ENCODE measurements around the gene UQCRQ.
"Not testable (repeated sequence)": the region's sequence is repeated elsewhere in the genome, so short reads cannot be mapped to it uniquely, and the experiment has no call there.

The UQCRQ gene

GRCh38 chr5:132832612-132833011 lies 33.8 kb upstream of the UQCRQ start:
- DNase-seq (ENCODE audit: low read depth in 2 of 3, low spot score in 2 of 3), result no peak

- no peak for DNase-seq (ENCODE audit: low read depth in 2 of 3, low spot score in 2 of 3)
Measured at GRCh38 chr5:132834057-132834456, 32.4 kb upstream of the UQCRQ start.

GRCh38 chr5:132836852-132837251 lies 29.6 kb upstream of the UQCRQ start:
- no peak for DNase-seq (ENCODE audit: low read depth in 2 of 3, low spot score in 2 of 3)

- DNase-seq (ENCODE audit: low read depth in 2 of 3, low spot score in 2 of 3), result no peak
Measured at GRCh38 chr5:132837868-132838267, 28.6 kb upstream of the UQCRQ start.

- DNase-seq (ENCODE audit: low read depth in 2 of 3, low spot score in 2 of 3), result no peak
Measured at GRCh38 chr5:132838516-132839282, 27.7 kb upstream of the UQCRQ start.

- no peak for DNase-seq (ENCODE audit: low read depth in 2 of 3, low spot score in 2 of 3)
Measured at GRCh38 chr5:132839426-132840301, 26.8 kb upstream of the UQCRQ start.

GRCh38 chr5:132840313-132840712 lies 26.1 kb upstream of the UQCRQ start:
- no peak for DNase-seq (ENCODE audit: low read depth in 2 of 3, low spot score in 2 of 3)

GRCh38 chr5:132840896-132841295 lies 25.5 kb upstream of the UQCRQ start:
- no peak for DNase-seq (ENCODE audit: low read depth in 2 of 3, low spot score in 2 of 3)

- DNase-seq (ENCODE audit: low read depth in 2 of 3, low spot score in 2 of 3), result no peak
Measured at GRCh38 chr5:132841305-132841704, 25.1 kb upstream of the UQCRQ start.

- no peak for DNase-seq (ENCODE audit: low read depth in 2 of 3, low spot score in 2 of 3)
Measured at GRCh38 chr5:132848270-132848669, 18.2 kb upstream of the UQCRQ start.

- no peak for DNase-seq (ENCODE audit: low read depth in 2 of 3, low spot score in 2 of 3)
Measured at GRCh38 chr5:132849347-132849746, 17.1 kb upstream of the UQCRQ start.

GRCh38 chr5:132850066-132850465 lies 16.4 kb upstream of the UQCRQ start:
- no peak for DNase-seq (ENCODE audit: low read depth in 2 of 3, low spot score in 2 of 3)

- no peak for DNase-seq (ENCODE audit: low read depth in 2 of 3, low spot score in 2 of 3)
Measured at GRCh38 chr5:132853323-132853722, 13.1 kb upstream of the UQCRQ start.

GRCh38 chr5:132853790-132854189 lies 12.7 kb upstream of the UQCRQ start:
- no peak for DNase-seq (ENCODE audit: low read depth in 2 of 3, low spot score in 2 of 3)

- no peak for DNase-seq (ENCODE audit: low read depth in 2 of 3, low spot score in 2 of 3)
Measured at GRCh38 chr5:132854301-132854700, 12.1 kb upstream of the UQCRQ start.

- not testable (repeated sequence) for DNase-seq (ENCODE audit: low read depth in 2 of 3, low spot score in 2 of 3)
Measured at GRCh38 chr5:132854992-132855391, 11.4 kb upstream of the UQCRQ start.

- no peak for DNase-seq (ENCODE audit: low read depth in 2 of 3, low spot score in 2 of 3)
Measured at GRCh38 chr5:132856011-132856410, 10.4 kb upstream of the UQCRQ start.

- no peak for DNase-seq (ENCODE audit: low read depth in 2 of 3, low spot score in 2 of 3)
Measured at GRCh38 chr5:132859889-132860437, 6.5 kb upstream of the UQCRQ start.

GRCh38 chr5:132860742-132861141 lies 5.7 kb upstream of the UQCRQ start:
- no peak for DNase-seq (ENCODE audit: low read depth in 2 of 3, low spot score in 2 of 3)

- DNase-seq (ENCODE audit: low read depth in 2 of 3, low spot score in 2 of 3), result no peak
Measured at GRCh38 chr5:132865668-132866341, 637 bp upstream of the UQCRQ start.

- DNase-seq (ENCODE audit: low read depth in 2 of 3, low spot score in 2 of 3), result no peak
Measured at GRCh38 chr5:132867046-132867451, 607 bp downstream of the UQCRQ start.

All from activated CD8-positive, alpha-beta memory T cell treated with anti-CD3 and anti-CD28 coated beads for 48 hours (primary cell).